ENCODE measurements around the gene COL6A2. TPM values are rescaled to one million over a fixed set of nuclear protein-coding genes. Genes with fewer than 3 reads are reported as not detected.

Gene COL6A2
- total RNA-seq, 1 experiment from 2014 or later = 111 TPM

GRCh38 chr21:46081022-46081861 is 16.7 kb upstream of the COL6A2 start (continued):
- TF ChIP-seq ARID4B (CRISPR knock-in tag; IDR thresholded peaks at IDR 0.05; ENCODE audit: borderline replicate concordance) = no peak
- no peak for TF ChIP-seq USF2 (CRISPR knock-in tag; IDR thresholded peaks at IDR 0.05)
- TF ChIP-seq ETV6 (CRISPR knock-in tag; IDR thresholded peaks at IDR 0.05) = no peak
- TF ChIP-seq JAZF1 (CRISPR knock-in tag; IDR thresholded peaks at IDR 0.05) = no peak

GRCh38 chr21:46081862-46082712 is 15.8 kb upstream of the COL6A2 start:
- POLR2A ChIA-PET = interaction anchor here (0.6 kb wide), 1 partner anchor 26 kb away, joined by 5 read pairs; no protein-coding TSS in a partner anchor
- Mint-ChIP-seq H3K27me3 (ENCODE audit: low read depth) (no peaks in the 10 kb centered on the region), H3K4me3 (no peak overlapping the region), H3K36me3 (peaks cover 5% of the 10 kb centered on the region; the same call in 1 of the 2 replicates), H3K27ac (no peak overlapping the region), H3K4me1 (no peaks in the 10 kb centered on the region), H3K9me3 (peaks cover 5% of the 10 kb centered on the region)
- DNase-seq (ENCODE audit: low spot score) = no peak
- no peak for TF ChIP-seq MAX (CRISPR knock-in tag; IDR thresholded peaks at IDR 0.05)
- TF ChIP-seq E2F1 (CRISPR knock-in tag; IDR thresholded peaks at IDR 0.05) = no peak
- TF ChIP-seq USF2 (CRISPR knock-in tag; IDR thresholded peaks at IDR 0.05) = no peak
- no peak for TF ChIP-seq NR2C2 (CRISPR knock-in tag; IDR thresholded peaks at IDR 0.05)
- no peak for TF ChIP-seq ZNF317 (CRISPR knock-in tag; IDR thresholded peaks at IDR 0.05; ENCODE audit: borderline replicate concordance, low read depth)
- ATAC-seq = no peak
- CTCF ChIA-PET = no interaction called here

- H3K27me3 Mint-ChIP-seq (ENCODE audit: low read depth) = no peaks in the 10 kb centered on the region
- DNase-seq (ENCODE audit: low spot score) (no peak), ATAC-seq (no peak)
- peaks cover 9% of the 10 kb centered on the region for H3K9me3 Mint-ChIP-seq
- no peak overlapping the region for H3K27ac Mint-ChIP-seq
- H3K4me3 Mint-ChIP-seq = no peak overlapping the region
- H3K36me3 Mint-ChIP-seq = peaks cover 5% of the 10 kb centered on the region; the same call in 1 of the 2 replicates
- ChIA-PET POLR2A (interaction anchor here (0.6 kb wide), 1 partner anchor 26 kb away, joined by 5 read pairs; no protein-coding TSS in a partner anchor), CTCF (no interaction called here)
- no peaks in the 10 kb centered on the region for H3K4me1 Mint-ChIP-seq
- TF ChIP-seq HMGA2 (CRISPR knock-in tag; IDR thresholded peaks at IDR 0.05) = no peak
- no peak for TF ChIP-seq RORB (CRISPR knock-in tag; IDR thresholded peaks at IDR 0.05)
- no peak for TF ChIP-seq TCF7 (CRISPR knock-in tag; IDR thresholded peaks at IDR 0.05; ENCODE audit: low read depth)
- TF ChIP-seq FOXP1 (CRISPR knock-in tag; IDR thresholded peaks at IDR 0.05; ENCODE audit: borderline replicate concordance) = no peak
- no peak for TF ChIP-seq EMX1 (CRISPR knock-in tag; IDR thresholded peaks at IDR 0.05)
- no peak for TF ChIP-seq SMAD3 (CRISPR knock-in tag; IDR thresholded peaks at IDR 0.05; ENCODE audit: borderline replicate concordance)
- TF ChIP-seq ZSCAN18 (CRISPR knock-in tag; IDR thresholded peaks at IDR 0.05) = no peak
- TF ChIP-seq KAT7 (CRISPR knock-in tag; IDR thresholded peaks at IDR 0.05; ENCODE audit: borderline replicate concordance) = no peak
- TF ChIP-seq ZBTB21 (CRISPR knock-in tag; IDR thresholded peaks at IDR 0.05; ENCODE audit: borderline replicate concordance) = no peak
- no peak for TF ChIP-seq SMAD4 (CRISPR knock-in tag; IDR thresholded peaks at IDR 0.05)
- TF ChIP-seq CDX4 (CRISPR knock-in tag; IDR thresholded peaks at IDR 0.05; ENCODE audit: borderline replicate concordance) = no peak
- TF ChIP-seq ZNF671 (CRISPR knock-in tag; IDR thresholded peaks at IDR 0.05) = no peak
Measured at GRCh38 chr21:46082713-46082962, 15.3 kb upstream of the COL6A2 start.
